HT1080 (cell line): ENCODE data around the gene SLC43A3. TPM values are rescaled to one million over a fixed set of nuclear protein-coding genes. Genes with fewer than 3 reads are reported as not detected.
"Not testable (repeated sequence)": the region's sequence is repeated elsewhere in the genome, so short reads cannot be mapped to it uniquely, and the experiment has no call there.

Experiments
- DNase-seq: peaks from one replicate; pipeline ENCODE4 v3.0.0-alpha.2; 2015; ENCODE audit warnings: low read depth
- total RNA-seq: library from RNA; depleted of rRNA; stranded (reverse); fragments of >200 nt; shearing (Covaris generic); gene quantifications from 2 replicates; pipeline ENCODE4 v1.2.3, GENCODE V29; 2014

The SLC43A3 gene
- total RNA-seq, 1 experiment from 2014 or later = 87.2 TPM

GRCh38 chr11:57387289-57388030 lies 39.5 kb downstream of the SLC43A3 start:
- peak; percentile 62 for DNase-seq

GRCh38 chr11:57386178-57386940 lies 40.6 kb downstream of the SLC43A3 start:
- no peak for DNase-seq

- DNase-seq = no peak
Observed at GRCh38 chr11:57380975-57381374, 45.9 kb downstream of the SLC43A3 start, which contains the start of gene PRG3. Gene PRG3 (minus strand): TSS chr11:57381150. CDS start chr11:57380708, 442 bp downstream.

- DNase-seq = no peak
Observed at GRCh38 chr11:57379732-57380131, 47.2 kb downstream of the SLC43A3 start.

GRCh38 chr11:57378186-57378585 lies 48.7 kb downstream of the SLC43A3 start:
- DNase-seq = no peak

GRCh38 chr11:57377107-57377506 lies 49.8 kb downstream of the SLC43A3 start:
- DNase-seq = no peak

- no peak for DNase-seq
Observed at GRCh38 chr11:57376095-57377090, 50.5 kb downstream of the SLC43A3 start.

GRCh38 chr11:57375490-57375889 lies 51.4 kb downstream of the SLC43A3 start:
- DNase-seq = no peak

- DNase-seq = no peak
Observed at GRCh38 chr11:57374966-57375365, 52.0 kb downstream of the SLC43A3 start.

- no peak for DNase-seq
Observed at GRCh38 chr11:57373146-57373545, 53.8 kb downstream of the SLC43A3 start.

GRCh38 chr11:57370941-57371340 lies 56.0 kb downstream of the SLC43A3 start:
- DNase-seq = no peak

- DNase-seq = peak; percentile 49
Observed at GRCh38 chr11:57370251-57370650, 56.7 kb downstream of the SLC43A3 start.

- DNase-seq = no peak
Observed at GRCh38 chr11:57368845-57369232, 58.1 kb downstream of the SLC43A3 start.

- DNase-seq = peak; percentile 38
Observed at GRCh38 chr11:57368106-57368844, 58.6 kb downstream of the SLC43A3 start.

GRCh38 chr11:57364851-57365660 lies 61.9 kb downstream of the SLC43A3 start:
- DNase-seq = no peak

- no peak for DNase-seq
Observed at GRCh38 chr11:57363131-57364080, 63.5 kb downstream of the SLC43A3 start.

GRCh38 chr11:57361926-57362325 lies 65.0 kb downstream of the SLC43A3 start:
- DNase-seq = no peak

GRCh38 chr11:57361420-57361819 lies 65.5 kb downstream of the SLC43A3 start:
- DNase-seq = not testable (repeated sequence)

- DNase-seq = no peak
Observed at GRCh38 chr11:57360991-57361390, 65.9 kb downstream of the SLC43A3 start.
